Measurements from ENCODE around the gene PAN3. TPM values are rescaled to one million over a fixed set of nuclear protein-coding genes. Genes with fewer than 3 reads are reported as not detected.

Gene PAN3
- total and polyA plus RNA-seq, 2 donors (not counting 1 experiment from before 2014, with no cell fraction given), result 13.9 to 18.5 TPM

- Histone ChIP-seq H3K79me2 (ENCODE audit: control insufficient read depth, insufficient read depth, low read length) (no peaks in the 10 kb centered on the region), H3K4me1 (ENCODE audit: control insufficient read depth, extremely low read depth, insufficient read depth, low read length) (no peaks in the 10 kb centered on the region), H3K27ac (ENCODE audit: insufficient read depth, low read length) (no peak overlapping the region), H3K9ac (ENCODE audit: insufficient read depth, low read length) (no peak overlapping the region), H3K27me3 (ENCODE audit: control insufficient read depth, insufficient read depth, low read length) (no peaks in the 10 kb centered on the region), H3K36me3 (ENCODE audit: control insufficient read depth, insufficient read depth, low read length) (no peaks in the 10 kb centered on the region), H2AFZ (ENCODE audit: low read length) (no peak overlapping the region), H3K4me3 (replicated peaks in 1 of 4; ENCODE audit: control extremely low read depth in 1 of 4, insufficient read depth in 1 of 4, low read depth in 3 of 4, low read length in 4 of 4) (no peak overlapping the region), H3K9me3 (ENCODE audit: control insufficient read depth, insufficient read depth, low read depth, low read length) (no peaks in the 10 kb centered on the region), H3K4me2 (ENCODE audit: extremely low read depth, insufficient read depth, low read length) (no peak overlapping the region), H4K20me1 (ENCODE audit: control insufficient read depth, extremely low read depth, insufficient read depth, low read length) (no peaks in the 10 kb centered on the region)
- no peak for TF ChIP-seq CTCF (conservative IDR thresholded peaks at IDR 0.05 in 1 of 2, IDR thresholded peaks at IDR 0.05 in 1 of 2; ENCODE audit: low read depth in 1 of 2, low read length in 2 of 2)
- no peak for DNase-seq (ENCODE audit: low read depth in 2 of 2)
Measured at GRCh38 chr13:28250542-28250941, 112.2 kb downstream of the PAN3 start.

- Histone ChIP-seq H3K4me3 (replicated peaks in 1 of 4; ENCODE audit: control extremely low read depth in 1 of 4, insufficient read depth in 1 of 4, low read depth in 3 of 4, low read length in 4 of 4) (no peak overlapping the region), H3K36me3 (ENCODE audit: control insufficient read depth, insufficient read depth, low read length) (no peaks in the 10 kb centered on the region), H3K79me2 (ENCODE audit: control insufficient read depth, insufficient read depth, low read length) (no peaks in the 10 kb centered on the region), H3K4me2 (ENCODE audit: extremely low read depth, insufficient read depth, low read length) (no peak overlapping the region), H2AFZ (ENCODE audit: low read length) (no peak overlapping the region), H3K27ac (ENCODE audit: insufficient read depth, low read length) (no peak overlapping the region), H4K20me1 (ENCODE audit: control insufficient read depth, extremely low read depth, insufficient read depth, low read length) (no peaks in the 10 kb centered on the region), H3K4me1 (ENCODE audit: control insufficient read depth, extremely low read depth, insufficient read depth, low read length) (no peaks in the 10 kb centered on the region), H3K27me3 (ENCODE audit: control insufficient read depth, insufficient read depth, low read length) (no peaks in the 10 kb centered on the region), H3K9ac (ENCODE audit: insufficient read depth, low read length) (no peak overlapping the region), H3K9me3 (ENCODE audit: control insufficient read depth, insufficient read depth, low read depth, low read length) (no peaks in the 10 kb centered on the region)
- TF ChIP-seq EZH2 (IDR thresholded peaks at IDR 0.05; ENCODE audit: low read length, missing control alignments) (no peak), CTCF (conservative IDR thresholded peaks at IDR 0.05 in 1 of 2, IDR thresholded peaks at IDR 0.05 in 1 of 2; ENCODE audit: low read depth in 1 of 2, low read length in 2 of 2) (no peak)
- DNase-seq (ENCODE audit: low read depth in 2 of 2), result no peak
Measured at GRCh38 chr13:28251466-28251865, 113.1 kb downstream of the PAN3 start.

GRCh38 chr13:28252547-28252946 lies 114.2 kb downstream of the PAN3 start:
- TF ChIP-seq EZH2 (IDR thresholded peaks at IDR 0.05; ENCODE audit: low read length, missing control alignments) (no peak), CTCF (conservative IDR thresholded peaks at IDR 0.05 in 1 of 2, IDR thresholded peaks at IDR 0.05 in 1 of 2; ENCODE audit: low read depth in 1 of 2, low read length in 2 of 2) (no peak)
- Histone ChIP-seq H3K27me3 (ENCODE audit: control insufficient read depth, insufficient read depth, low read length) (no peaks in the 10 kb centered on the region), H3K27ac (ENCODE audit: insufficient read depth, low read length) (no peak overlapping the region), H3K9me3 (ENCODE audit: control insufficient read depth, insufficient read depth, low read depth, low read length) (no peaks in the 10 kb centered on the region), H4K20me1 (ENCODE audit: control insufficient read depth, extremely low read depth, insufficient read depth, low read length) (no peaks in the 10 kb centered on the region), H3K4me3 (replicated peaks in 1 of 4; ENCODE audit: control extremely low read depth in 1 of 4, insufficient read depth in 1 of 4, low read depth in 3 of 4, low read length in 4 of 4) (no peak overlapping the region), H3K36me3 (ENCODE audit: control insufficient read depth, insufficient read depth, low read length) (no peaks in the 10 kb centered on the region), H3K9ac (ENCODE audit: insufficient read depth, low read length) (no peak overlapping the region), H3K4me2 (ENCODE audit: extremely low read depth, insufficient read depth, low read length) (no peak overlapping the region), H3K4me1 (ENCODE audit: control insufficient read depth, extremely low read depth, insufficient read depth, low read length) (no peaks in the 10 kb centered on the region), H2AFZ (ENCODE audit: low read length) (no peak overlapping the region), H3K79me2 (ENCODE audit: control insufficient read depth, insufficient read depth, low read length) (no peaks in the 10 kb centered on the region)
- no peak for DNase-seq (ENCODE audit: low read depth in 2 of 2)
